Measurements from ENCODE around the gene RABGAP1. TPM values are rescaled to one million over a fixed set of nuclear protein-coding genes. Genes with fewer than 3 reads are reported as not detected.

Gene RABGAP1
- total and polyA plus RNA-seq, 3 donors from 2014 or later, result 53.0 to 113 (median 94.0) TPM

DNA sequence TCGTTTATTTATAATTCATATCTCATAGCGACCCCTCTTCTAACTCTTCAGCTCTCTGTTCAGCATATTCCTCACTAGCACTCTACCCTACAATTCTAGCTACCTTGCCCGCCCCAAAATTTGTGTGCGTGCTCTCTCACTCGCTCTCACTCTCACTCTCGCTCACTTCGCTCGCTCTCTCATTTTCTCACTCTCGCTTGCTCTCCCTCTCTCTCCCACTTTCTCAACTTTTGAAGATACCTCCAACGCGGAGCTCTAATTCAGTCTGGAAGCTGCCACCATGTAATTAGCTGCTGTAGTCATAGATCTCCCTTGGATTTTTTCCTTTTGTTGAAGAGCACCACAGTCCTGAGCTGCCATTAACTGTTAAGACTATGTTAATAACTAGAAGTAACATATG lies 123.1 kb downstream of the RABGAP1 start:
- H3K9me3 ChIP-seq, result no peaks in the 10 kb centered on the region
- H3K36me3 ChIP-seq (ENCODE audit: low read depth, missing control alignments), result no peaks in the 10 kb centered on the region
- no peaks in the 10 kb centered on the region for H3K4me1 ChIP-seq
- WGBS, 2 donors, result 96% methylated on average over 11 of the region's 11 CpGs
- no peaks in the 10 kb centered on the region for H3K27me3 ChIP-seq
- intact Hi-C loops (cut with DNase I; ENCODE audit: low total_unique reads), result no loop called here
- TF ChIP-seq, protein P1, sequence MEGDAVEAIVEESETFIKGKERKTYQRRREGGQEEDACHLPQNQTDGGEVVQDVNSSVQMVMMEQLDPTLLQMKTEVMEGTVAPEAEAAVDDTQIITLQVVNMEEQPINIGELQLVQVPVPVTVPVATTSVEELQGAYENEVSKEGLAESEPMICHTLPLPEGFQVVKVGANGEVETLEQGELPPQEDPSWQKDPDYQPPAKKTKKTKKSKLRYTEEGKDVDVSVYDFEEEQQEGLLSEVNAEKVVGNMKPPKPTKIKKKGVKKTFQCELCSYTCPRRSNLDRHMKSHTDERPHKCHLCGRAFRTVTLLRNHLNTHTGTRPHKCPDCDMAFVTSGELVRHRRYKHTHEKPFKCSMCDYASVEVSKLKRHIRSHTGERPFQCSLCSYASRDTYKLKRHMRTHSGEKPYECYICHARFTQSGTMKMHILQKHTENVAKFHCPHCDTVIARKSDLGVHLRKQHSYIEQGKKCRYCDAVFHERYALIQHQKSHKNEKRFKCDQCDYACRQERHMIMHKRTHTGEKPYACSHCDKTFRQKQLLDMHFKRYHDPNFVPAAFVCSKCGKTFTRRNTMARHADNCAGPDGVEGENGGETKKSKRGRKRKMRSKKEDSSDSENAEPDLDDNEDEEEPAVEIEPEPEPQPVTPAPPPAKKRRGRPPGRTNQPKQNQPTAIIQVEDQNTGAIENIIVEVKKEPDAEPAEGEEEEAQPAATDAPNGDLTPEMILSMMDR (IDR thresholded peaks at IDR 0.05), result no peak
- H3K27ac ChIP-seq, result no peak overlapping the region
- DNase-seq, result no peak
- no peak overlapping the region for H3K4me3 ChIP-seq

DNA sequence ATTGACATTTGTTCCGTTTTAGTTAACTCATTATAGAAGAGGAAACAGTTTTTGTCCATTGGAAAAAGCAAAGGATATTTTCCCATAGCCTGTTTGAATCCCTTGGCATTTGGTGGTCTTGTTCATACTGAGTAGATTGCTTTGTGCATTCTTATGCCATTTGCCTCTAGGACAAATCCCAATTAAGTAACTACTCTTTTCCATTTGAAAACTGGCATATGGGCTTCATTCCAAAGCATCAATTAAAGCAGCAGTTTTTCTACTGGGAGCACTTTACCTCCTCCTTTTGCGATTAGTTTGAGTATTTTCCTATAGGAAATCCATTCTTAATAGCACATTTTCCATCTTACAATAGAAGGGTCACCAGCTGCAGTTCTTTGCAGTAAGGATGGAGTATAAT lies 123.9 kb downstream of the RABGAP1 start:
- H3K4me3 ChIP-seq, result no peak overlapping the region
- DNase-seq, result no peak
- H3K9me3 ChIP-seq, result no peaks in the 10 kb centered on the region
- H3K27ac ChIP-seq, result no peak overlapping the region
- no peaks in the 10 kb centered on the region for H3K27me3 ChIP-seq
- H3K4me1 ChIP-seq, result no peaks in the 10 kb centered on the region
- TF ChIP-seq, protein P1 (IDR thresholded peaks at IDR 0.05), result no peak
- TF ChIP-seq POLR2A (IDR thresholded peaks at IDR 0.05), result no peak
- H3K36me3 ChIP-seq (ENCODE audit: low read depth, missing control alignments), result no peaks in the 10 kb centered on the region
- WGBS, 2 donors, result 87% methylated on average over 2 of the region's 2 CpGs
- intact Hi-C loops (cut with DNase I; ENCODE audit: low total_unique reads), result no loop called here

DNA sequence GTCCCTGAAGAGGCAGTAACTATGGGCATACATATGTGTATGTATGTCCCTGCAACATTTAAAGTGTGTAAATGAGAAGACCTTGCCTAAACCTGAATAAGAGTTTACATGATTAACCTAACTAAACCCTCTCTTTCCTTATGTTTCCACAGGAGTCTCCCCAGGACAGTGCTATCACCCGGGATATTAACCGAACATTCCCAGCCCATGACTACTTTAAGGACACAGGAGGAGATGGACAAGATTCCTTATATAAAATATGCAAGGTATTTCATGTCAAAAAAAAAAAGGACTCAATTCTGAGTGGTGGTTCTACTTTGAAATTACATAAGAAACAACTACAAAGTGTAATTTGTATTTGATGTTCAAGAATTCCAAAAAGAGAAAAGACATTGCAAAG lies 124.4 kb downstream of the RABGAP1 start:
- Histone ChIP-seq H3K9me3 (no peaks in the 10 kb centered on the region), H3K27ac (no peak overlapping the region), H3K4me1 (no peaks in the 10 kb centered on the region), H3K36me3 (ENCODE audit: low read depth, missing control alignments) (no peaks in the 10 kb centered on the region), H3K4me3 (no peak overlapping the region), H3K27me3 (no peaks in the 10 kb centered on the region)
- WGBS, 2 donors, result 93 to 100% methylated on average over 2 of the region's 2 CpGs
- TF ChIP-seq POLR2A (IDR thresholded peaks at IDR 0.05), result no peak
- TF ChIP-seq, protein P1 (IDR thresholded peaks at IDR 0.05), result no peak
- DNase-seq, result no peak
- intact Hi-C loops (cut with DNase I; ENCODE audit: low total_unique reads), result no loop called here

DNA sequence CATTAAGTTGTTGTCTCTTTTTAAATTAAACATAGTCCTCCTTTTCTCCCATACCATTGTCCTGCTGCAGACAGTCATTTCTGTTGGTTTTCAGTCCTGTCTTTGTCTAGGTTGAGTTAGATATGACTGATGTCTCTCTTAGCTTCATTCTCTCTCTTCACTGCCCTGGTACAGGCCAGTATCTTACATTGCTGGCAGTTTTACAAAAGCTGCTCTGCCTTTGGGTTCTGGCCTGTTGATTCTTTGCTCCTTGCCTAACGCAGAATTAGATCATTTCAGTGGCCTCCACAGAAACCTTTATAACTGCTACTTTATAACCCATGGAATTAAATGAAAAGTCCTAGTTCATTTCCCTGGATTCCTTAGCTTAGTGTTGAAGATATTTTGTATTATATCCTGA lies 126.3 kb downstream of the RABGAP1 start:
- WGBS, 2 donors, result 74 to 82% methylated on average over 1 of the region's 1 CpG
- H3K4me3 ChIP-seq, result no peak overlapping the region
- H3K4me1 ChIP-seq, result no peaks in the 10 kb centered on the region
- no peak for DNase-seq
- no peaks in the 10 kb centered on the region for H3K36me3 ChIP-seq (ENCODE audit: low read depth, missing control alignments)
- no peaks in the 10 kb centered on the region for H3K9me3 ChIP-seq
- H3K27ac ChIP-seq, result no peak overlapping the region
- intact Hi-C loops (cut with DNase I; ENCODE audit: low total_unique reads), result no loop called here
- no peaks in the 10 kb centered on the region for H3K27me3 ChIP-seq
- TF ChIP-seq, protein P1 (IDR thresholded peaks at IDR 0.05), result no peak
- TF ChIP-seq POLR2A (IDR thresholded peaks at IDR 0.05), result no peak

DNA sequence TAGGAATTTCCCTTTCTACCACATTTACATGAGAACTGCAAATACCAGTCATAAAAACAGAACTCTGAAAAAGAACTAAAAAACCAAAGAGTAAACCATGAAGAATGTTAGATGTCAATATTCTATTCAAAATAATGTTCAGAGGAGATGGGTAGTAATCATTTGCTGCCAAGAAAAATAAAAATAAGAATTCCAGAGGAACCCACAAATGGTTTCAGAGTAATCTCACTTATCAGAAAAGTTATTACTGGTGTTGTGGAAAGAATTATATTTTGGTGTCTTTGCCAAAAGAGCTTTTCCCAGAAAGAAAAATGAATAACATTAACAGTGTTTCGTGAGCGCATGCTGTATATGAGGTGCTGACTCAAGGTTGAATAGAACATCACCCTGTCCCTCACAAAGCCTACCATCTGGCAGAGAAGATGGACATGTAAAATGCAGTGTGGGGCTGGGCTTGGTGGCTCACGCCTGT lies 128.2 kb downstream of the RABGAP1 start:
- H3K4me1 ChIP-seq, result peaks cover 6% of the 10 kb centered on the region

More for the DNA sequence above, 128.2 kb downstream of the RABGAP1 start:
- H3K4me3 ChIP-seq, result no peak overlapping the region
- no peaks in the 10 kb centered on the region for H3K9me3 ChIP-seq
- no peaks in the 10 kb centered on the region for H3K36me3 ChIP-seq (ENCODE audit: low read depth, missing control alignments)
- no peaks in the 10 kb centered on the region for H3K27me3 ChIP-seq
- intact Hi-C loops (cut with DNase I; ENCODE audit: low total_unique reads), result no loop called here
- no peak overlapping the region for H3K27ac ChIP-seq
- 55 to 74% methylated on average over 3 of the region's 3 CpGs for WGBS, 2 donors
- no peak for DNase-seq
- TF ChIP-seq POLR2A (IDR thresholded peaks at IDR 0.05), result no peak
- TF ChIP-seq, protein P1 (IDR thresholded peaks at IDR 0.05), result no peak

Measured in testis (tissue), 3 donors.